CD8-positive, alpha-beta memory T cell (primary cell): ENCODE measurements around the gene RGL2. TPM values are rescaled to one million over a fixed set of nuclear protein-coding genes. Genes with fewer than 3 reads are reported as not detected.
A peak's percentile ranks its signal among the peaks of the same experiment; 100 is the strongest.
"Not testable (repeated sequence)": the region's sequence is repeated elsewhere in the genome, so short reads cannot be mapped to it uniquely, and the experiment has no call there.

ENCODE experiments used
- CTCF ChIA-PET: fragments of 350-600 bp; sonication (Branson Sonifier 250); formaldehyde crosslinking; loops from one replicate; lab custom pipeline; 2021; ENCODE audit warnings: antibody characterized with exemption; lab: Charles Lee
- POLR2A ChIA-PET: fragments of 350-600 bp; sonication (Branson Sonifier 250); formaldehyde crosslinking; loops from one replicate; lab custom pipeline; 2021; ENCODE audit warnings: antibody characterized with exemption; lab: Charles Lee
- DNase-seq, 5 donors: peaks; one replicate each; pipeline versions ENCODE4 v3.0.0 to v3.0.0-alpha.2; 2020 to 2022; ENCODE audit warnings: mixed read lengths in 1 of 5
- H3K27ac ChIP-seq: one replicate; pipeline ENCODE4 v1.7.0; 2013; ENCODE audit warnings: low read depth, mild to moderate bottlenecking, low read length, moderate library complexity
- H3K27me3 ChIP-seq: 2 replicates; pipeline ENCODE4 v1.7.0; 2013; ENCODE audit warnings: low read length, mild to moderate bottlenecking; ENCODE audit not compliant: insufficient read depth, poor library complexity, severe bottlenecking
- H3K36me3 ChIP-seq: 2 replicates; pipeline ENCODE4 v1.7.0; 2013; ENCODE audit warnings: mild to moderate bottlenecking, low read length, moderate library complexity; ENCODE audit not compliant: insufficient read depth
- H3K4me1 ChIP-seq: 2 replicates; pipeline ENCODE4 v1.7.0; 2013; ENCODE audit warnings: mild to moderate bottlenecking, low read length, moderate library complexity; ENCODE audit not compliant: insufficient read depth
- H3K4me3 ChIP-seq: 2 replicates; pipeline ENCODE4 v1.7.0; 2013; ENCODE audit warnings: mild to moderate bottlenecking, low read length
- H3K9me3 ChIP-seq: 2 replicates; pipeline ENCODE4 v1.7.0; 2013; ENCODE audit warnings: mild to moderate bottlenecking, low read length
- H3K27ac Mint-ChIP-seq, 8 donors: one replicate each; pipeline ENCODE4 v1.8.0; 2020 to 2021; ENCODE audit warnings: mixed read lengths in 8 of 8, mild to moderate bottlenecking in 6 of 8, inconsistent platforms in 3 of 8, moderate library complexity in 3 of 8
- H3K27me3 Mint-ChIP-seq, 2 donors: one replicate each; pipeline ENCODE4 v1.8.0; 2020 to 2021; ENCODE audit warnings: mixed read lengths in 2 of 2, mild to moderate bottlenecking in 1 of 2, moderate library complexity in 1 of 2
- H3K36me3 Mint-ChIP-seq, 3 donors: one replicate each; pipeline ENCODE4 v1.8.0; 2020 to 2021; ENCODE audit warnings: mixed read lengths in 3 of 3, inconsistent platforms in 1 of 3, mild to moderate bottlenecking in 1 of 3
- H3K4me1 Mint-ChIP-seq, 3 donors: one replicate each; pipeline ENCODE4 v1.8.0; 2020 to 2021; ENCODE audit warnings: mixed read lengths in 3 of 3, inconsistent platforms in 1 of 3, mild to moderate bottlenecking in 1 of 3
- H3K4me3 Mint-ChIP-seq, 7 donors: one replicate each; pipeline ENCODE4 v1.8.0; 2020 to 2021; ENCODE audit warnings: mixed read lengths in 7 of 7, mild to moderate bottlenecking in 6 of 7, moderate library complexity in 4 of 7, inconsistent platforms in 2 of 7
- H3K9me3 Mint-ChIP-seq, 5 donors: one replicate each; pipeline ENCODE4 v1.8.0; 2020 to 2022; ENCODE audit warnings: mixed read lengths in 5 of 5, mild to moderate bottlenecking in 3 of 5, moderate library complexity in 2 of 5, inconsistent platforms in 1 of 5
- polyA plus RNA-seq: library from polyadenylated mRNA; unstranded; fragments of 300-500 nt; fragmentation: Illumina TruSeq; gene quantifications from one replicate; pipeline ENCODE4 v1.2.3, GENCODE V29; 2021
- total RNA-seq, 2 experiments: library from RNA; stranded (reverse); gene quantifications; one replicate each; pipeline ENCODE4 v1.2.3, GENCODE V29; 2021

RGL2 gene
- total and polyA plus RNA-seq, 3 experiments from 2014 or later, result 10.4 to 22.9 (median 20.5) TPM

DNA sequence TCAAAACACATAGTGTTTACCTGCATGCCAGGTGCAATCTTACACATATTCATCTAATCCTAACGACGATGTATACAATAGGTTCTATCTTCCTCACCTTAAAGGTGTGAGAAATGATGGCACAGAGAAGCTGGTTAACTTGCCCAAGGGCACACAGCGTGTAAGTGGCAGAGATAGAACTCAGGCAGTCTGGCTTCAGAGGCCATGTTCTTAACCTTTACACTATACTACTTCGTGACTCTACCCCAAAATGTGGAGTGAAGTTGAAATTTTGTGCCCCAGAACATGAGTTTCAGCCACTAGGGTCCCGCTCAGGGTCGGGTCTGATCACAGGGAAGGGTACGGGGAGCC lies 27.6 kb downstream of the RGL2 start:
- ChIA-PET CTCF (interaction anchor here (1.1 to 4.6 kb wide), 12 partner anchors 9 to 297 kb away, joined by 3 to 33 read pairs (median 4); partner anchors contain the start of genes PFDN6 and WDR46), POLR2A (interaction anchor here (0.8 to 3.4 kb wide), 14 partner anchors 18 to 309 kb away, joined by 3 to 43 read pairs (median 5); partner anchors contain the start of genes BAK1, CUTA, PFDN6 and RGL2)
- Mint-ChIP-seq H3K36me3 (peaks cover 4 to 88% (median 23%) of the 10 kb centered on the region in 3 donors), H3K4me3 (peak overlapping the region; percentile 98 to 100 (median 99)), H3K27ac (peak overlapping the region; percentile 98 to 100 (median 99)), H3K9me3 (no peaks in the 10 kb centered on the region), H3K4me1 (peaks cover 57 to 70% (median 67%) of the 10 kb centered on the region in 3 donors), H3K27me3 (no peaks in the 10 kb centered on the region)
- Histone ChIP-seq H3K36me3 (peaks cover 51% of the 10 kb centered on the region), H3K9me3 (no peaks in the 10 kb centered on the region), H3K4me1 (peaks cover 43% of the 10 kb centered on the region), H3K4me3 (peak overlapping the region; percentile 79), H3K27me3 (no peaks in the 10 kb centered on the region), H3K27ac (peak overlapping the region; percentile 92)
- DNase-seq, result no peak

DNA sequence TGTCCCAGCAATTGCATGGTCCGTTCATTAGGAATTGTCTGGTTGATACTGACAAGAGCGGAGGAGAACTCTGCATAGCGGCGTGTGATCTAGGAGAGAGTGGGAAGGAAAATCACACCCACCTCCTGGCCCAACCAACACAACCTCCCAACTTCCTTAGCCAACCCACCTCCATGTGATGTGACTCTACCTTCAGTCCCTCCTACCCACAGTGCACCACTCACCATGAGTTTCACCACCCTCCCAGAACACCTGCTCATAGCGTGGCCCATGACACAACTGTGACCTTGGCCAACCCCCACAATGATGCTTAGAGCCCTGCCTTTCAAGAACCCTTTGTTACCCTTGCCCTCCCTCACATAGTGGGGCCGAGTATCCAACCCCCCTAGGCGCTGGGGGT lies 34.7 kb downstream of the RGL2 start:
- H3K4me3 Mint-ChIP-seq, result no peak overlapping the region
- CTCF ChIA-PET, result interaction anchor here (0.8 to 1.7 kb wide), 2 partner anchors 9 to 15 kb away, joined by 3 to 6 read pairs; no protein-coding TSS in a partner anchor
- Histone ChIP-seq H3K4me3 (no peak overlapping the region), H3K4me1 (no peaks in the 10 kb centered on the region), H3K9me3 (no peaks in the 10 kb centered on the region), H3K36me3 (peaks cover 63% of the 10 kb centered on the region), H3K27me3 (no peaks in the 10 kb centered on the region), H3K27ac (no peak overlapping the region)
- H3K27ac Mint-ChIP-seq, result peak overlapping the region in 1 of 8 donors; percentile 68
- peaks cover 7 to 90% (median 24%) of the 10 kb centered on the region in 3 donors for H3K36me3 Mint-ChIP-seq
- peaks cover 0 to 8% (median 4%) of the 10 kb centered on the region in 3 donors for H3K4me1 Mint-ChIP-seq
- no peaks in the 10 kb centered on the region for H3K9me3 Mint-ChIP-seq
- DNase-seq, result no peak
- POLR2A ChIA-PET, result interaction anchor here (1.0 kb wide), 1 partner anchor 15 kb away, joined by 3 read pairs; no protein-coding TSS in a partner anchor
- no peaks in the 10 kb centered on the region for H3K27me3 Mint-ChIP-seq

DNA sequence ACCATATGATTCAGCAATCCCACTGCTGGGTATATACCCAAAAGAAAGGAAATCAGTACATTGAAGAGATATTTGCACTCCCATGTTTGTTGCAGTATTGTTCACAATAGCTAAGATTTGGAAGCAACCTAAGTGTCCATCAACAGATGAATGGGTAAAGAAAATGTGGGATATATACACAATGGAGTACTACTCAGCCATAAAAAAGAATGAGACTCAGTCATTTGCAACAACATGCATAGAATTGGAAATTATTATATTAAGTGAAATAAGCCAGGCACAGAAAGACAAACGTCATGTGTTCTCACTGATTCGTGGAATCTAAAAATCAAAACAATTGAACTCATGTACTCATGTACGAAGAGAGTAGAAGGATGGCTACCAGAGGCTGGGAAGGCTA lies 36.3 kb downstream of the RGL2 start:
- peaks cover 48% of the 10 kb centered on the region for H3K36me3 ChIP-seq
- peaks cover 7 to 82% (median 19%) of the 10 kb centered on the region in 3 donors for H3K36me3 Mint-ChIP-seq

DNA sequence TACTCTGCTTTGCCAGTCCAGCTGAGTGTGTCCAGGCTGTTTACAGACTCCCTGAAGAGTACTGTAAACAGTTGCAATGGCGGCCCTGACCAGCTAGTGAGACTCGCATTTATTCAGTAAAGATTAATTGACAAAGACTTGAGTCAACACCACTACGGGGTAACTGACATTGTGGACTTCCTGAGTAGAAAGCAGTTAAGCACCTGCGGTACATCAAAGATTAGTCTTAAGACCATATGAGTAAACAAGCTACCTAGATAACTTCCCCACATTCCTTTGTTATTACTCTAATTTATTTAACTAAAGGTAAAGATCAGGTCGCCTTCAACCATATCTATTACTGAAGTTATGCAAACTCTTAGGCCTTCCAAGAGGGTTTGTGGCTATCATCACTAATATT lies 39.7 kb downstream of the RGL2 start:
- H3K4me1 ChIP-seq, result no peaks in the 10 kb centered on the region
- Mint-ChIP-seq H3K36me3 (peaks cover 4 to 62% (median 13%) of the 10 kb centered on the region in 3 donors), H3K4me1 (peaks cover 0 to 3% (median 0%) of the 10 kb centered on the region in 3 donors), H3K27ac (peak overlapping the region in 1 of 8 donors; percentile 9), H3K4me3 (no peak overlapping the region), H3K9me3 (no peaks in the 10 kb centered on the region), H3K27me3 (no peaks in the 10 kb centered on the region)
- H3K4me3 ChIP-seq, result no peak overlapping the region
- peaks cover 24% of the 10 kb centered on the region for H3K36me3 ChIP-seq
- POLR2A ChIA-PET, result no interaction called here
- no peaks in the 10 kb centered on the region for H3K27me3 ChIP-seq
- no peaks in the 10 kb centered on the region for H3K9me3 ChIP-seq
- H3K27ac ChIP-seq, result no peak overlapping the region
- CTCF ChIA-PET, result interaction anchor here (1.7 kb wide), 1 partner anchor 97 kb away, joined by 4 read pairs; no protein-coding TSS in a partner anchor
- DNase-seq, result no peak

More for the DNA sequence above, 36.3 kb downstream of the RGL2 start:
- H3K4me3 ChIP-seq, H3K27me3 Mint-ChIP-seq, H3K27ac ChIP-seq, H3K4me3 Mint-ChIP-seq, H3K27me3 ChIP-seq, DNase-seq, H3K4me1 ChIP-seq, H3K9me3 Mint-ChIP-seq, H3K4me1 Mint-ChIP-seq, H3K9me3 ChIP-seq: not testable (repeated sequence)
- ChIA-PET CTCF (interaction anchor here (1.0 to 2.9 kb wide), 3 partner anchors 9 to 56 kb away, joined by 3 to 13 read pairs (median 6); partner anchors contain the start of genes RPS18, VPS52 and ZBTB22), POLR2A (interaction anchor here (0.6 kb wide), 1 partner anchor 44 kb away, joined by 4 read pairs; no protein-coding TSS in a partner anchor)
- peak overlapping the region in 4 of 8 donors; percentile 27 to 76 (median 32) for H3K27ac Mint-ChIP-seq

DNA sequence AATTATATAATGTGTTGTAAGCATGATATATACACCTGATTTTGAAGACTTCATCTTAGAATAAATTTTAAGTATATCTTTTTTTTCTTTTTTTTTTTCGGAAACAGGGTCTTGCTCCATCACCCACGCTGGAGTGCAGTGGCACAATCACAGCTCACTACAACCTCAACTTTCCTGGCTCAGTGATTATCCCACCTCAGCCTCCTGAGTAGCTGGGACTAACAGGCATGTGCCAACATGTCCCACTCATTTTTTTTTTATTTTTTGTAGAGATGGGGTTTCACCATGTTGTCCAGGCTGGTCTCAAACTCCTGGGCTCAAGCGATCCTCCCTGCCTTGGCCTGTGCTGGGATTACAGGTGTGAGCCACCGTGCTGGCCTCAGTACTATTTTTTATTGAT lies 44.2 kb downstream of the RGL2 start:
- Histone ChIP-seq H3K9me3 (no peaks in the 10 kb centered on the region), H3K36me3 (peaks cover 9% of the 10 kb centered on the region), H3K4me1 (peaks cover 11% of the 10 kb centered on the region), H3K27ac (no peak overlapping the region), H3K4me3 (no peak overlapping the region), H3K27me3 (no peaks in the 10 kb centered on the region)
- Mint-ChIP-seq H3K36me3 (peaks cover 0 to 50% (median 13%) of the 10 kb centered on the region in 3 donors), H3K27ac (no peak overlapping the region), H3K4me3 (no peak overlapping the region), H3K27me3 (no peaks in the 10 kb centered on the region), H3K4me1 (peaks cover 17 to 24% (median 21%) of the 10 kb centered on the region in 3 donors), H3K9me3 (no peaks in the 10 kb centered on the region)
- CTCF ChIA-PET, result interaction anchor here (1.3 kb wide), 1 partner anchor 9 kb away, joined by 3 read pairs; no protein-coding TSS in a partner anchor
- DNase-seq, result no peak
- POLR2A ChIA-PET, result no interaction called here

DNA sequence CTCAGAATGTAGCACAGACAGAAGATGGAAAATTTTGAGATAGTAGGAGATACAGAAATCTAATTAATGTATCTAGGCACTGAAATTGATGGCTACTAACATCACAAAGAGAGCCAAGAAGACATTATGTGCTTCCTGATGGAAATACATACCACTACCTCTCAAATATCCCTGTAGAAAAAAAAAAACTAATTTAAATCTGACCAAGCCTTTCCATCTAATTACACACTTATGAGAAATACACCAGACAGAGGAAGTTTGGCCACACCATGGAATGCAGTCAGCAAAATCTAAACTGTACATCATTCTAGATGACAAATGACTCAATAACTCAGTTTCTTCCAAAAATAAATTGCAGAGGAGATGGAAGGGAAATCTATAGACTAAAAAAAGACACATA lies 46.0 kb downstream of the RGL2 start:
- H3K27me3 ChIP-seq, result no peaks in the 10 kb centered on the region
- Mint-ChIP-seq H3K4me1 (peaks cover 32 to 42% (median 38%) of the 10 kb centered on the region in 3 donors), H3K27ac (no peak overlapping the region), H3K9me3 (no peaks in the 10 kb centered on the region), H3K4me3 (no peak overlapping the region), H3K36me3 (peaks cover 0 to 40% (median 13%) of the 10 kb centered on the region in 3 donors), H3K27me3 (peaks cover 0 to 2% of the 10 kb centered on the region in 2 donors)
- H3K4me3 ChIP-seq, result no peak overlapping the region
- no peak overlapping the region for H3K27ac ChIP-seq
- ChIA-PET POLR2A (no interaction called here), CTCF (no interaction called here)
- H3K9me3 ChIP-seq, result no peaks in the 10 kb centered on the region
- no peak for DNase-seq
- peaks cover 24% of the 10 kb centered on the region for H3K4me1 ChIP-seq
- peaks cover 7% of the 10 kb centered on the region for H3K36me3 ChIP-seq

DNA sequence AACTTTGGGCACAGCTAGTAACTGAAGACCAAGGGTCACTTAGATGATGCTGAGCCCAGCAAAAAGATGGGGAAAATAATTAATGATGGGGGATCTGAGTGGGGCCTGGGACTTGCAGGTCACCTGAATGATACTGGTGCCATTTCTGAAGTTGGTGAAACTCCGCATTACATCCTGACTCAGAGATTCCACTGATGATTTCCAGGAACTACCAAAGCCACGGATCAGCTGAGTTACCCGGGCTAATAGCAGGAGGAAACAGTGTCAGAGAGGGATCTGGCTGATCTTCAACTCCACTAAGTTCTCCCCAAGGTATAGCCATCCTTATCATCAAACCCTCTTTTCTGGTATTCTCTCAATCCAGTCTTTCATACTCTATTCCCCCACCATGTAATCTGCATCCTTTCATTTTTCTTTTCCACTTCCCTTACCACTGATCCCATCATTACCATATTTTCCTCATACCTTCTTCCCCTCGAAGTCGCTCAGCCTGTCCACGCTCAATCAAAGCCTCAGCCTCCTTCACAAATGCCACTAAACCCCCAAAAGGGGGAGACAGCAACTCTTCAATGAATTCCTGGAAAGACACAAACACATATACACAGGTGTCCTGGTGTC lies 47.2 kb downstream of the RGL2 start:
- Histone ChIP-seq H3K9me3 (no peaks in the 10 kb centered on the region), H3K4me1 (peaks cover 24% of the 10 kb centered on the region), H3K27me3 (no peaks in the 10 kb centered on the region), H3K27ac (no peak overlapping the region), H3K4me3 (no peak overlapping the region), H3K36me3 (peaks cover 7% of the 10 kb centered on the region)
- H3K4me3 Mint-ChIP-seq, result peak overlapping the region in 6 of 7 donors; percentile 1 to 71 (median 46)
- DNase-seq, result no peak
- H3K9me3 Mint-ChIP-seq, result no peaks in the 10 kb centered on the region
- H3K36me3 Mint-ChIP-seq, result peaks cover 0 to 38% (median 13%) of the 10 kb centered on the region in 3 donors
- peaks cover 2 to 3% of the 10 kb centered on the region in 2 donors for H3K27me3 Mint-ChIP-seq
- H3K27ac Mint-ChIP-seq, result peak overlapping the region in 7 of 8 donors; percentile 48 to 83 (median 64)
- POLR2A ChIA-PET, result interaction anchor here (4.4 kb wide), 1 partner anchor 26 kb away, joined by 24 read pairs; the partner anchor contains the start of gene B3GALT4
- CTCF ChIA-PET, result interaction anchor here (4.7 to 4.8 kb wide), 2 partner anchors 20 to 91 kb away, joined by 33 to 101 read pairs; partner anchors contain the start of genes RPS18 and VPS52
- H3K4me1 Mint-ChIP-seq, result peaks cover 32 to 42% (median 38%) of the 10 kb centered on the region in 3 donors
